ENCODE results near the gene LRP1.

LRP1 gene

GRCh38 chr12:57165741-57166140 lies 37.5 kb downstream of the LRP1 start:
- Histone ChIP-seq H3K4me3 (replicated peaks; ENCODE audit: insufficient read depth, low read length) (no peak overlapping the region), H3K27ac (replicated peaks) (no peak overlapping the region), H3K27me3 (ENCODE audit: insufficient read depth, poor library complexity, severe bottlenecking) (no peaks in the 10 kb centered on the region)
- TF ChIP-seq GABPA (IDR thresholded peaks at IDR 0.05; ENCODE audit: low read depth) (no peak), SPI1 (IDR thresholded peaks at IDR 0.05; ENCODE audit: borderline replicate concordance, low read depth) (no peak), REST (IDR thresholded peaks at IDR 0.05; ENCODE audit: insufficient replicate concordance, low read depth) (no peak), CTCF (IDR thresholded peaks at IDR 0.05; ENCODE audit: insufficient read depth, low read length) (no peak), POLR2AphosphoS5 (IDR thresholded peaks at IDR 0.05; ENCODE audit: low read depth) (no peak)
- DNase-seq (ENCODE audit: low read depth in 1 of 2, low spot score in 1 of 2), result no peak

GRCh38 chr12:57166971-57167371 lies 38.7 kb downstream of the LRP1 start:
- Histone ChIP-seq H3K27ac (replicated peaks) (no peak overlapping the region), H3K4me3 (replicated peaks; ENCODE audit: insufficient read depth, low read length) (no peak overlapping the region), H3K27me3 (ENCODE audit: insufficient read depth, poor library complexity, severe bottlenecking) (no peaks in the 10 kb centered on the region)
- no peak for DNase-seq (ENCODE audit: low read depth in 1 of 2, low spot score in 1 of 2)
- TF ChIP-seq SPI1 (IDR thresholded peaks at IDR 0.05; ENCODE audit: borderline replicate concordance, low read depth), result no peak
- no peak for TF ChIP-seq GABPA (IDR thresholded peaks at IDR 0.05; ENCODE audit: low read depth)
- TF ChIP-seq REST (IDR thresholded peaks at IDR 0.05; ENCODE audit: insufficient replicate concordance, low read depth), result no peak
- no peak for TF ChIP-seq CTCF (IDR thresholded peaks at IDR 0.05; ENCODE audit: insufficient read depth, low read length)
- TF ChIP-seq POLR2AphosphoS5 (IDR thresholded peaks at IDR 0.05; ENCODE audit: low read depth), result no peak

- Histone ChIP-seq H3K4me3 (replicated peaks; ENCODE audit: insufficient read depth, low read length) (no peak overlapping the region), H3K27me3 (ENCODE audit: insufficient read depth, poor library complexity, severe bottlenecking) (no peaks in the 10 kb centered on the region), H3K27ac (replicated peaks) (no peak overlapping the region)
- TF ChIP-seq REST (IDR thresholded peaks at IDR 0.05; ENCODE audit: insufficient replicate concordance, low read depth), result no peak
- TF ChIP-seq GABPA (IDR thresholded peaks at IDR 0.05; ENCODE audit: low read depth), result no peak
- no peak for TF ChIP-seq POLR2AphosphoS5 (IDR thresholded peaks at IDR 0.05; ENCODE audit: low read depth)
- no peak for TF ChIP-seq SPI1 (IDR thresholded peaks at IDR 0.05; ENCODE audit: borderline replicate concordance, low read depth)
- no peak for TF ChIP-seq CTCF (IDR thresholded peaks at IDR 0.05; ENCODE audit: insufficient read depth, low read length)
- no peak for DNase-seq (ENCODE audit: low read depth in 1 of 2, low spot score in 1 of 2)
Measured at GRCh38 chr12:57168058-57168457, 39.8 kb downstream of the LRP1 start.
